HG03469 (cell line): ENCODE data around the gene TMCC1.
"Not testable (repeated sequence)": the region's sequence is repeated elsewhere in the genome, so short reads cannot be mapped to it uniquely, and the experiment has no call there.

ENCODE experiments used
- ATAC-seq: cut with Tn5 transposase; IDR thresholded peaks from one replicate; pipeline ENCODE4 v1.9.1; 2021; ENCODE audit warnings: mild to moderate bottlenecking, moderate library complexity, moderate number of reproducible peaks; ENCODE audit not compliant: unreplicated experiment

Gene TMCC1

GRCh38 chr3:129734449-129734848 is 159.1 kb downstream of the TMCC1 start:
- ATAC-seq: no peak

GRCh38 chr3:129732200-129732876 is 161.2 kb downstream of the TMCC1 start:
- no peak for ATAC-seq

GRCh38 chr3:129727707-129728106 is 165.8 kb downstream of the TMCC1 start:
- ATAC-seq: no peak

- no peak for ATAC-seq
Observed at GRCh38 chr3:129723558-129724324, 169.8 kb downstream of the TMCC1 start.

- ATAC-seq: no peak
Observed at GRCh38 chr3:129722527-129722926, 171.0 kb downstream of the TMCC1 start.

GRCh38 chr3:129718201-129718600 is 175.3 kb downstream of the TMCC1 start:
- no peak for ATAC-seq

GRCh38 chr3:129715854-129716253 is 177.7 kb downstream of the TMCC1 start:
- no peak for ATAC-seq

- no peak for ATAC-seq
Observed at GRCh38 chr3:129708328-129708861, 185.1 kb downstream of the TMCC1 start.

GRCh38 chr3:129705274-129705673 is 188.2 kb downstream of the TMCC1 start:
- ATAC-seq: no peak

- no peak for ATAC-seq
Observed at GRCh38 chr3:129703913-129704312, 189.6 kb downstream of the TMCC1 start.

- ATAC-seq: no peak
Observed at GRCh38 chr3:129702934-129703712, 190.4 kb downstream of the TMCC1 start.

- ATAC-seq: no peak
Observed at GRCh38 chr3:129701161-129701560, 192.3 kb downstream of the TMCC1 start.

GRCh38 chr3:129699612-129700011 is 193.9 kb downstream of the TMCC1 start:
- ATAC-seq: no peak

- ATAC-seq: no peak
Observed at GRCh38 chr3:129699199-129699598, 194.3 kb downstream of the TMCC1 start.

GRCh38 chr3:129697229-129697969 is 196.1 kb downstream of the TMCC1 start:
- no peak for ATAC-seq

- not testable (repeated sequence) for ATAC-seq
Observed at GRCh38 chr3:129696430-129696829, 197.1 kb downstream of the TMCC1 start.

GRCh38 chr3:129695230-129695629 is 198.3 kb downstream of the TMCC1 start:
- no peak for ATAC-seq

- ATAC-seq: no peak
Observed at GRCh38 chr3:129694228-129694627, 199.3 kb downstream of the TMCC1 start.

- ATAC-seq: no peak
Observed at GRCh38 chr3:129692743-129693142, 200.8 kb downstream of the TMCC1 start.

- ATAC-seq: no peak
Observed at GRCh38 chr3:129690963-129691362, 202.5 kb downstream of the TMCC1 start.

GRCh38 chr3:129690406-129690805 is 203.1 kb downstream of the TMCC1 start:
- ATAC-seq: peak; percentile 64
